ENCODE data around the gene FBXL17. TPM values are rescaled to one million over a fixed set of nuclear protein-coding genes. Genes with fewer than 3 reads are reported as not detected.

FBXL17 gene
- total and polyA plus RNA-seq, 9 of the 15 experiments (the other 6 are each of a cell fraction or from before 2014, with no cell fraction given) = 0.32 to 5.4 (median 1.8) TPM

- 0% methylated on average over 1 of the region's 1 CpG for WGBS (ENCODE audit: insufficient coverage, low coverage, missing lambda C conversion rate)
- Histone ChIP-seq H3K4me3 (no peak overlapping the region), H3K4me2 (ENCODE audit: insufficient read depth, low read length) (no peak overlapping the region), H3K79me2 (ENCODE audit: control insufficient read depth, insufficient read depth, low read length) (no peaks in the 10 kb centered on the region), H3K9ac (ENCODE audit: insufficient read depth in 1 of 2, low read depth in 2 of 2, low read length in 2 of 2) (no peak overlapping the region), H3K4me1 (replicated peaks in 1 of 2; ENCODE audit: control insufficient read depth in 2 of 2, insufficient read depth in 2 of 2, low read length in 2 of 2) (no peaks in the 10 kb centered on the region), H3K27me3 (ENCODE audit: control insufficient read depth in 2 of 2, insufficient read depth in 2 of 2, low read length in 2 of 2) (no peaks in the 10 kb centered on the region), H4K20me1 (replicated peaks; ENCODE audit: control insufficient read depth, insufficient read depth, low read length) (no peaks in the 10 kb centered on the region), H3K9me1 (ENCODE audit: control insufficient read depth, insufficient read depth, low read length) (no peaks in the 10 kb centered on the region), H3K9me3 (replicated peaks; ENCODE audit: control insufficient read depth, insufficient read depth, low read depth, low read length) (no peaks in the 10 kb centered on the region; the same call in 1 of the 2 replicates), H3K27ac (ENCODE audit: extremely low read depth, low read depth, low read length) (no peak overlapping the region), H3K36me3 (ENCODE audit: control insufficient read depth, insufficient read depth, low read length) (no peaks in the 10 kb centered on the region), H2AFZ (ENCODE audit: low read depth, low read length) (no peak overlapping the region)
- TF ChIP-seq ZNF282 (CRISPR knock-in tag; IDR thresholded peaks at IDR 0.05) (no peak), ZNF609 (CRISPR knock-in tag; IDR thresholded peaks at IDR 0.05; ENCODE audit: borderline replicate concordance) (no peak), NFIC (IDR thresholded peaks at IDR 0.05) (no peak), CEBPG (CRISPR knock-in tag; IDR thresholded peaks at IDR 0.05) (no peak), CEBPG (tag; conservative IDR thresholded peaks at IDR 0.05 in 1 of 2, IDR thresholded peaks at IDR 0.05 in 1 of 2) (peak in 1 of 2 experiments; percentile 15; a peak in 2 of 4 replicates)
- ChIA-PET CTCF (ENCODE audit: low intra/inter-chr PET ratio) (no interaction called here), POLR2A (no interaction called here)
- ATAC-seq (no peak), DNase-seq (ENCODE audit: extremely low read depth in 1 of 4, low spot score in 3 of 4) (no peak), FAIRE-seq (no peak)
- intact Hi-C loops (cut with micrococcal nuclease) = no loop called here
- BruUV-seq (replicated peaks) = no TSS peak
- in situ Hi-C loops (cut with MboI) = no loop called here
Measured at GRCh38 chr5:107926121-107926520, 455.8 kb downstream of the FBXL17 start.

All from K562 (cell line).